Stimulated activated CD4-positive, alpha-beta T cell treated with anti-CD3 and anti-CD28 coated beads, TNF-alpha, amount 100 ng/mL, for 1 hour (primary cell): ENCODE results near the gene H19.

Source experiments
- DNase-seq, 3 donors: peaks; one replicate each; pipeline ENCODE4 v3.0.0-alpha.2; 2020; ENCODE audit warnings: low read depth in 3 of 3, low spot score in 1 of 3

Gene H19

DNA sequence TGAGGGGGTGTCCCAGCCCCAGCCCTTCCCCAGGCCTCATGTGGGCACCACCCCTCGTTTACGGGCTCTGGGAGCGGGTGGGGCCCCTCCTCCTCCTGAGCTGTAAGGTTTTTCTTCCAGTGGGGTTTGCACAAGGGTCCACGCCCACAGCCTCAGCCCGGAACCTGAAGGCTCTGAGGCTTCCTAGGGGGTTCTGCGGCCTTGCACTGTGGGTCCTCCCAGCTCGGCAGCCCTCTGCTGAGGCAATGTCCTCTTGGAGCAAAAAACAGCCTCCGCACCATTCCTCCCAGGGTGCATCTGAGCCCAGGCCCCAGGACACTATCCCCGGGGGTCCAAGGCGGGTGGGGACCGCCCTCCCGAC is 14.1 kb downstream of the H19 start:
- no peak for DNase-seq

DNA sequence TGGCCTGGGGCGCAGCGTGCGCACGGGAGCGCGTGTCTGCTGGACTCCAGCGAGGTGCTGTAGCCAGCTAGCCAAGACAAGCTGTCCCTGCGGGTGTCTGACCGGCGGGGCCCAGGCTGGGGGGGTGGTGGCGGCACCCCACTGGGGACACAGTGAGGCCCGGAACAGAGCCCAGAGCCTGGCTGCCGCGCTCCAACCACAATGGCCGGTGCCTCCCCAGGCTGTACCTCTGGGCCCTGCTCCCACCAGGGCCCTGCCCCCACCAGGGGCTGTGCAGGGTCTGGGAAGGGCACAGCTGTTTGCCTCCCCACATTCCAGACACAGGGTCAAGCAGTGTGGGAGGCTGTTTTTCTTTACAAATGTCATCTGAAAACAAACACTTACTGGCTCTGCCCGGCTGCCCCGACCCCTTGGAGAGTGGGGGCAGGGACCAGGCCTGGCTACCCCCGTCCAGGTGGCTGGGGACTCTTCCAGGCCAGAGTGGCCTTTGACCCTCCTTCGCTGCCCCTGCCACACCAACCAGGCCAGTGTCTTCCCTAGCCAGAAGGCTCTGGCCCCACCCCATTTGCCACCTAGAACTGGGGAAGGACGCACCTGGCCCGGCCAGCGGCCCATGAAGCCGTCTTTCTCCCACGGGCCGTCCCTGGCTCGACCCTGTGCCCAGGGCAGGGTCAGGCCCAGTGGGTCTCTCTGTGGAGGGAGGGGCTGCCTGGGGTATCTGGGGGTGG is 14.6 kb downstream of the H19 start:
- DNase-seq: no peak

DNA sequence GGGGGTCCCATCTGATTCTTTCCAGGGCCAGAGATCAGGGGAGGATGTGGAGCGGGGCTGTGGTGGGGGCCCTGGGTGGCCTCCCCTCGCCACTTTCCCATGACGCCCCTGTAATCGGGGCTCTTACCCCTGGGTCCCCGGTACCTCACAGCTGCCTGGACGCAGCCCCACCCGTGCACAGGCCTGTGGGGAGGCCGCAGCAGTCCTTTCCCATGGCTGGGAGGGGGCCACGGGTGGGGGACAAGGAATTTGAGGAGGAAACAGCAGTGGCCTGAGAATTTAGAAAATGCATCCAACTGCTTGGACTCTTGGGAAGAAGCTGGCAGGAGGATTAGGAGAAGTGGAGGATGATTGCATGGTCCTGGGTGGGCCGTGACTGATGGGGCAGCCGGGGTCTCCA is 18.0 kb downstream of the H19 start:
- no peak for DNase-seq

DNA sequence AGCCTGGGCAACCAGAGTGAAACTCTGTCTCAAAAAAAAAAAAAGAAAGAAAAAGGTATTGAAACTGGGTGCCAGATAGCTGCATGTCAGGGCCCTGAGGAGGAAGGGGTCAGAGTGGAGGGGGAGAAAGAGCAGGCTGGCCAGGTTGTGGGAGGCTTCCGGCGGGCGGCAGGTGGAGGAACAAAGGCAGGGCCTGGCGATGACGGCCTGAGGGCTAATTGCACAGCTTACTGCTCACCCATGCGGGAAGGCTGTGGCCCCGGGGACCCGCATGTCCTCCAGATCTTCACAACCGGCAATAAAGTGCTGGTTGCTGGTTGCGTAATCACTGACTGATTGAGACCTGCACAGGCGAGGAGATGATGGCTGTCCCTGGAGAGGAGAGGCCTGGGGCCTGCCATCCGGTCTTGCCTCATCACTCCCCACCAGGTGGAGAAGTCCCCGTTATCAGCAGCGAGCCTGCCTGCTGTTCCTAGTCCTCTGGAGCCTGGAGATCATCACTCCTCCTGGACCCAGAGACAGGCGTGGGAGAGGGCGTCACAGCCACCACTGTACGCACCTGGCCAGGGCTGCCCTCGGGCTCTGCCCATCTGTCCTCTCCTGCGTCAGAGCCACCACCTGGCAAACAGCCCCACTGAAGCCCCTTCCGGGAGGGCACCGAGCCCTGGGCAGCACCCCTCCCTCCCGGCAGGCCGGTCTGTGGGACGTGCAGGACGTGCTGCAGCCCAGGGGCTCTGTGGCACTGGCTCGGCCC is 18.7 kb downstream of the H19 start:
- no peak for DNase-seq

DNA sequence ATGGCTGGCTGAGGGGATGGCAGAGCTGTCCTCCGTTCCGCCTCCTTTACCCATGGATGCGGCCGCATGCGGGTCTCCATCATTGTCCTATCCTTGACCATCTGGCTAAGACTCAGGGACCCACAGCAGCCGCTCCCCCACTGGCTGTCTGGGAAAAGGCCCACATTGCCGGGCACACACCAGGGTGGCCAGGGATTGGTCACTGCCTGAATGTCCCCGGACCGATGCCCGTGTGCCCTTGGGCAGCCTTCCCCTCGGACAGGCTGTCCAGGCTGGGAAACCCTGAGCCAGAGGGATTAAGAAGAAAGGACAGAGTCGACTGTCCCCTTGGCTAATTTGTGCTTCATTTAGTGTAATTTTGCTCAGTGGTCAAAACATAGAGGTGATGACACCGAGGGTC is 22.5 kb downstream of the H19 start:
- no peak for DNase-seq

DNA sequence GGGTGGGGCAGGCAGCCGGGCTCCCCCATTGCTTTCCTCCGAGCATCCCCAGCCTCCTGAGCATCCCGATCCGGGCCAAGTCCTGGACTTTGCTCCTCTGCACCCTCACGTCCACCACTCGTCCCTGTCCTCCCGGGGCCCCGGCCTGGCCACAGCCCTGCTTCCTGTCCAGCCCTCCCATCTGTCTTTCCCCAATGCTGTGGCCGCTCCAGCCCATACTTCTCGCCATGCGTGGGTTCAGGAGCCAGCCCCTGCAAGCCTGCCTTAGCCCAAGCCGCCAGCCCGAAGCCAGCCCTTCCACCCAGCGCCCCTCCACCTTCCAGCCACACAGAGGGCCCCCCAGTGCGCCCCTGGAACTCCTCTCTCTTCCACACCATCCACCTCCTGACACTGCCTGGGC is 26.7 kb downstream of the H19 start:
- no peak for DNase-seq

DNA sequence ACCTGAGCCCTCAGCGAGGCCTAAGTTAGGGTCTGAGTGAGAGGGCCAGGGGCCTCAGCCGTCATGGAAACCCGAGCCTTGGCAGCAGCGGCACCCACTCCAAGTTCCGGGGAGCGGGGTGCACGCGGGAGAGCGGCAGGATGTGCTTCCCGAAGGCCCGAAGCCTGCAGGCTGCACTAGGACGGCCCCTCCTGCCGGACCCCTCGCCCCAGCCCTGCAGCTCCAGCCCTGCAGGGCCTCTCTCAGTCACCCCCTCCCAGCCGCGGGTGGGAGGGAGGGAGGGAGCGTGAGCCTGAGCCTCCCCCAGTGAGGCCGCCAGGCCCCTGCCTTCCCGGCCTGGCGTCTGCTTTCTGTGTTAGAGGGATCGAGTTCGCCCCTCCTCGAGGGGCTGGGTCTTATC is 27.9 kb downstream of the H19 start:
- DNase-seq: no peak

DNA sequence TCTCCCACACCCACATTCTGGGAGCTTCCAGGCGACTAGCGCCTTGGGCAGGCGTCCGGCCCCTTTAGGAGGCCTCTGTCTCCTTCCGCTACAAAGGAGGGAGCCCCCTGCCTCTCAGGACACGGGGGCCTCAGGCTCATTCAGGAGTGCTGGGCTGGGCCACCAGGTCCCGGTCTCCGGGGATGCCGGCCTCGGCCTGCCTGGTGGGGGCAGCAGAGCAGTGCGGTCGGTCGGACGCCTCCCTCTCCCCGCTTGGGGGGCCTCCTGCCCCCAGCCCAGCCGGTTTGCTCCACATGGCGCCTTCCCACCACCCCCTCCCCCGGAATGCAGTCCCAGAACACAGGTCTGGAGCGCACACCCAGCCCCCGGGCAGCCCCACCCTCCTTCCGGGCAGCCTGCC is 28.6 kb downstream of the H19 start:
- no peak for DNase-seq

DNA sequence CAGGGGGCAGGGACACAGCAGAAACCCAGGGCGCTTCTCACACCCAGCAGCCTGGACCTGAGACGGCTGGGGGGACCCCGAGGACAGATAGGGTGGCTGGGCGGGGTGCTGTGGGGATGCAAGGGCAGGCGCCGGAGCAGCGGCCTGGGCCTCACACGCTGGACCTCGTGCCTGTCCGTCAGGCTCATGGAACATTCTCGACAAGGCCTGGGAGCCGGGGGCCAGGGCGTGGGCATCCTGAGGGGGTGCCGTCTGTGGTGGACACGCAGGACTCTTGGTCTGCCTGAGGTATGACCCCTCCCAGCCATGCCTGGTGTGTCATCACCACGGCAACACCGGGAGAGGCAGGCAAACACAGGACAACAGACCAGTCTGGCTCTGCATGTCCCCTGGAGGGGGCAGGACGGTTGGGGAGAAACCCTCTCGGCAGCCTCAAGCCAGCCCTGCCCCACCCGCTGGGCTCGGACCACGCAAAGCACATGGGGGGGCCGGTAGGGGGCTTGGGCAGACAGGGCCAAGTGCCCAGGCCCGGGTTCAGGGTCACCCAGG is 29.1 kb downstream of the H19 start:
- DNase-seq: no peak

DNA sequence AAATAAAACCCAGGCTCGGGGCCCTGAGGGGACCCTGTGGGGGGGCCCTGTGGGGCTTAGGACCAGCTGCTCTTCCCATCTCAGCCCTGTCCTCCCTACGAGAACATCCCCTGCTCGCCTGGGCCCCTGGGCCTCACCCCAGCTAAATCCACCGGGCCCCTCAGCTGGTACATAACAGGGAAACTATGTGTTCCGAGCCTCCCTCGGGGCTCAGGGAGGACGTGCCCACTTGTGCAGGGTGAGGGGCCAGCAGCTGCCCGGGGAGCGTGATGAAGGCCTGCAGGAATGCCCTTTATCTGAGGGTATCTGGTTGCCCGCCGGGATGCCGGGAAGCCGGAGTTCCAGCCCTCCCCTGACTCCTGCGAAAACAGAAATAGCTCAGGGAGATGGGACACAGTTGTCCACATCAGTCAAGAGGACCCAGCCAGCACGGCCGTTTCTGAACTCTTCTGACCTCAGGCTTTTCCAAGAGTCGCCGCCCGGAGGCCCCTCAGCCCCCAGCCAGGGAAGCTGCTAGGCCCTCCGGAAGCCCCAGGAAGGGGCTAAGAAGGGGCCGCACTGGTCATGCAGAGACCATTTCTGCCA is 29.9 kb downstream of the H19 start:
- no peak for DNase-seq

DNA sequence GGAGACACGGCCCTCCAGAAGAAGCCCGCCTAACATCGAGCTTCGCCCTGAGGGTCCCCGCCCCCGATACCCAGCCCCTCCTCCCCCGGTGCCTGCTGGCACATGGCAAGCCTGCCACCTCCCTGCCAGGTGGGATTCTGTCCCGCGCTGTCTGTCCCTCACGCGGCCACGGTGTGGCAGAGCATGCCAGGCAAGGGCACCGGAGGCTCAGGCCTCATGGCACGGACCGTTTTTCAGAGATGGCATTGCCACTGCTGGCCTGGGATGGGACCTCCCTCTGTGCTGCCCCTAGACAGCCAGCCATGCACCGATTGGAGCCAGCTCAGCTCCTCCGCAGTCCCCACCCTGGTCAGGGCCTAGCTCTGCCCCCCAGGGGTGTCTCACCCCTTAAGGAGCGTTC is 31.1 kb downstream of the H19 start:
- no peak for DNase-seq

DNA sequence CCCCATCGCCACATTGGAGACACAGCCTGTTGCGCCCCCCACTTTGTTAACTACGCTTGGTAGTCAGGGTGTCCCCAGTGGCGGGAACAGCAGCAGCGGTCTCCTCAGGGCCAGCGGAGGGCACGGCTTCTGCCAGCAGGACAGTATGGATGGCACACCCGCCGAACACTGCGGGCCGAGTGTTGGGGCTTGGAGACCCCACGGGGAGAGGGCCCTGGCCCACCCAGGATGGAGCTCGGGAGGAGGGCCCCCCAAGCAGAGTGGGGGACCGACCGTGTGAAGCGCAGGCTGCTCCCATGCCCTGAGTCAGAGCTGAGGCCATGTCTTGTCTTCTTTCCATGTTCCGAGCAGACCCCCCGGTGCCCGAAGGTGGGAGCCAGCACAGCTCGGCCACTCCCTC is 32.7 kb downstream of the H19 start:
- no peak for DNase-seq

DNA sequence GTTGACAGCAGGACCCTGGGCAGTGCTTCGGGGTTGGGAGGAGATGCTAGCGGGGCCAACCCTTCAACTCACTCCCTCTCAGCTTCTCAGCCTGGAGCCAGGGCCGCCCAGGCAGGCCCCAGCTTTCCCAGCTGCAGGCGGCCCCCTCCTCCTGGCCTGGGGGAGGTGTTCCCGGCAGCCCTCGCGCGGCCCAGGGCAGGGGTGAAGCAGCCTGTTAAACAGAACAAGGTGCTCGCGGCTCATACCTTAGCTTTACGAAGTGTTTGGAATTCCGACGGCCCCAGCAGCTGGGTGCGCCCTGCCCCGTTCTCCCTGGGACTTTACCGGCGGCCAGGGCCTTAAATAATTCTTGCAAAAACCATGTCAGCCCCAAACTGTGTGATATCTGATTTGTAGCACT is 33.3 kb downstream of the H19 start:
- no peak for DNase-seq

DNA sequence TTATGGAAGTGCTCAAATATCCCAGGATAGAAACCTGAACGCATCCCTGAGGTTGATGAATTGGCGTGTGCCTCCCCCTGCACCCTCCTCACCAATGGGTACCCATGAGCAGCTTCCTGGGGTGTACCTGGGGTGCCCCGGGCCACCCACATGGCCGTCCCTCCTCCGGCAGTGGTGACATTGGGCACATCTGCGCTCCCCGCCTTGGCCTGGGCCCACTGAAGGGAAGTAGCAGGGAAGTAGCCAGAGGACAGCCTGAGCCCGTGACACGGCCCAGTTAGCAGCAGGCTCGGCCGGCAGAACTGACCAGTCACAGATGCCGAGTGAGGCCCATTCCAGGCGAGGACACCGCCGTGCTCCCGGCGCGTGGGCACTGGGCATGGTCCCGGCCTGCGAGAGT is 33.8 kb downstream of the H19 start:
- DNase-seq: no peak

DNA sequence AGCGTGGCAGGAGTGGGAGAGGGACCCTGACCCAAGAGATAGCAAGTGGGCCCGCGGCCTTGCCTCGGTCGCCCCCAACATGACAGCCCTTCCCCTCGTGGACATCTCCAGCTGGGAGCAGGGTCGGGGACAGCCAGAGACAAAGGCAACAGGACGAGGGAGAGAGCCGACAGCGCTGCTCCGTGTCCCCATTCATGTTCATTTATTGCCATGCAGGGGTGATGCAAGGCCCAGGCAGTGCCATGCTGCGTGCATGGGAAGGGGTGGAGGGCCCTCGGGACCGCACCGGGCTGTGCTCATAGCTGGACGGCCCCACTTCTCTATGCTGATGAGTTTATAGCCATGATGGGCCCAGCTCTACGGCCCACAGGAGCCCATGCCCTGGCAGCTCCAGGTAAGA is 37.9 kb downstream of the H19 start:
- no peak for DNase-seq

DNA sequence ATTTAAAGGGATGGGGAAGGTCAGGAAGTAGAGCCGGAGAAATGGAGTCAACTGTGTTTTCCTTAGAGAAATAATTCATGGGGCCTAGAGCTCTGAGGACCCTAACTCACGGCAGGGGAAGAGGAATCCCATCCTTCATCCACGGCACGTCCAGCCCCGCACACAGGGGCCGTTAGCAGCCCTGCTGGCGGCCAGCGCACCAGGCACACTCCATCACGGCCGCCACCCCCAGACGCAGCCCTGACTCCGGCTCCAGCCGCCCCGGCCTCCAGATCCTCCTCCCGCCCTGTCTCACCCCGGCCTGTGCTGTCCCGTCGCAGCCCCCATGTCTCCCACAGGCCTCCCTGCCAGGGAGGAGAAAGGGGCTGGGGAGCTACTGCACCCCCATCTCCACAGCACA is 39.3 kb downstream of the H19 start:
- no peak for DNase-seq

DNA sequence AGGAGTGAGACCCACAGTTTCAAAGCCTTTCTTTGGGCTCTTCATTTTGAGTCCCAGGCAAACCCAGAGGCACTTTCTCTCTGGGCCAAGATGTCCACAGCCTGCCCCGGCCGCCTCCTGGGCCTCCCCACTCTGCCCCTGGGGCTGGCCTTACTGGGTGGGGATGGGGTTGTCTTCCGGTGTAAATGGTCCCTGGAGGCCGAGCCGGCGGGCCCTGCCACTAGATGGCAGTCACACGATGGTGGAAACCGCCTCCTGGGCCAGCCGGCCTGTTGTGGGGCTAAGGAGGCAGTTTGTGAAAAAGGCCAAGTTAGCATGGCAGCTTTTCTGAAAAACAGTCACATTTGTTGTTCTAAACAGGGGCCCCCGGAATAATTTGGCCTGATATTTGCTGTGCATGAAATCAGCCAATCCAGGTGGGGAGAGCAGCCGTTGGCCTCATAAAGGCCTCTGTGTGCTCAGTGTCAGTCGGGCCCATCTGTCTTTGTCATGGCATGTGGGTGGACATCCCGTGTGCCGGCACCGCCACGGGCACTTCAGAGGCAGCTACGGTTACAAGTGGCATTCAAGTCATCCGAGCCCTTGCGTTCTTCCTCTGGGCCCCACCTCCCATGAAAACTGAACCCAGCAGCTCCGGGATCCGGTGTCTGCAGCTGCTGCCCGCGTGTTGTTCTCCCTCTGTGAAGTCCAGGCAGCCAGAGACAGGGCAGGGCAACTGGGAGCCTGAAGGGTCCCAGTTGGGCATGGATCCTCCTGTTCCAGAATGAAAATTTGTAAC is 44.0 kb downstream of the H19 start:
- no peak for DNase-seq

DNA sequence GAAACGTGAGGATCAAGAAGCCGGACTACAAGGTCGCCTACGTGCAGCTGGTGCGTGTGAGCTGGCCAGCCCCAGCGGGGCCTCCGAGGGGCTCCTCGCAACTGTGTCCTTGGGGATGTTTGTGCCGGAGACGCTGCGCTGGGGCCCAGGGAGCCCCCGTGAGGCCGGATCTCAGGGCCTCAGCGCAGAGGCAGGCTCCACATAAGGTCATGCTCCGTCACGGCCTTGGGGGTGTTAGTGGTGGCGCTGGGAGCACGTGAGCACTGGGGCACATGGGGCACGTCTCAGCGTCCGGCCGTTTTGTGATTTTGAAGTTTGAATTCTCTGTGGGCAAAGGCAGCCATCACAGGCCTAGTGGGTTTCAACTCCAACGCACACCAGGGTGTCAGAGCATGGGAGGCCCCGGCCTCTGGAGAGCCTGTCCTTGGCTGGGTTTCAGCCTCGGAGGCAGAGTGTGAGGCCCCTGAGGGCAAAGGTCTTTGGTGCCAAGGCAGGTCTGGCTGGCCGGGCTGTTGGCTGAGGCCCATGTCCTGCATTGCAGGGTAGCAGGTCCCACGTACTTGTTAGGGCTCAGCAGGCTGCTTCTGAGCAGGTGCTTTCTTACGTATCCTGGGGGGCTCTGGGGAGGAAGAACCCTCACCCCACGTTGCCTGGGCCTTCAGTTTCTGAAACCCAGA is 44.7 kb downstream of the H19 start:
- no peak for DNase-seq

DNA sequence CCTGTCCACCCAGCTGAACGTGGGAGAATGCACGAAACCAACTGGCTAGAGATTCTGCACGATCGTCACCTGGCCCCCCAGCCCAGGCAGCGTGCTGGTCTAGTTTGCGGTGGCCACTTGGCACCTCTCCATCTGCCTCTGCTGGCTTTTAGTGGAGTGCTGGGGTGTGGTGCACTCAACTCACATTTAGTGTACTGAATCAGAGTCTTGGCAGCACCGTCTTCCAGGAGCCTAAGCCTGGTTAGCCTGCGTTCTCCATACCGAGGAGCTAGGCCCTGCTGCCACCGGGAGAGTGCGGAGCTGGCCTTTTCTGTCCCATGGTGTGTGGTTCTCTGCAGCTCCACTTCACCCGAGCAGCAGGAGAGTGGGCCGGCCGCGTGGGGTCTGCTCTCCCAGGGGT is 47.7 kb downstream of the H19 start:
- no peak for DNase-seq

DNA sequence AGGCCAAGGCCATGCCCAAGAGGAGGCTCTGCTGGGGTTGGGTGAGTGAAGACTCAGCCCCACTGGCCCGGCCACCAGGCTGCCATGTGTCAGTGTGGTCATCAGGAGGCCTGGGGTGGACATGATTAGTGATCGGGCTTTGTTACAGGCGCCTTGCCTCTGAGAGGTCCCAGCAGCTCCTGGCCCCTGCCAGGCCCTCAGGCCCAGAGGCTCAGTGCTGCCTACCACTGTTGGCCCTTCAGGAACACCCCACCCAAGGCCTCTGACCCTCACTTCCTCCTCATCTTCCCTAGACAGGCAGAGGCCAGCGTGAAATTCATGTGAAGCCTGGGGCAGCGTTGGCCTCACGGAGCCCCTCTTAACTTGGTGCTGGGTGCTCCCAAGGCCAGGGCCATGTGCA is 48.3 kb downstream of the H19 start:
- DNase-seq: no peak

DNA sequence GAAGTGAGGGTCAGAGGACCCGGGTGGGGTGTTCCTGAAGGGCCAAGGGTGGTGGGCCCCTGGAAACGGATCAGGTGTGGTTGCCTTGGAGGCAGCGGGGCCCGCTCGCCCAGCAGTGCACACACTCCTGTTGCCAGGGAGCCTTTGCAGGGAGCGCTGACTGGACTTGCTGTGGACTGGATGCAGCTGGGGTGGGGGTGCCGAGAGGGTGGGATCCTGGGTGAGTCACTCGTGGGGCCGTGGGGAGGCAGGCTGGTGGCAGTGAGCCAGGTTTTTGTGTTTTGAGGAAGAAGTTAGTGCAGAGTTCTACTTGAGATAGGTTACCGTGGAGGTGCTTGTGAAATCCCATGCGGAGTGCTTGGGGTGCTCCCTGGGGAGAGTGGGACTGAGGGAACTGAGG is 49.3 kb downstream of the H19 start:
- DNase-seq: no peak
